Astrocyte (in vitro differentiated cells and primary cell): Measurements from ENCODE around the gene NSD2.

ENCODE experiments used
- CTCF ChIP-seq: IDR thresholded peaks from 2 replicates; pipeline ENCODE4 v1.5.1; 2011; ENCODE audit warnings: low read depth, mild to moderate bottlenecking, inconsistent platforms, low read length, moderate library complexity; ENCODE audit not compliant: insufficient read depth
- EZH2 ChIP-seq: IDR thresholded peaks from 2 replicates; pipeline ENCODE4 v1.6.1; 2012; ENCODE audit warnings: mild to moderate bottlenecking, low read length, inconsistent platforms; ENCODE audit not compliant: insufficient read depth

- TF ChIP-seq CTCF = no peak
- no peak for TF ChIP-seq EZH2
Observed at GRCh38 chr4:1842993-1843448, 28.2 kb upstream of the NSD2 start.
